Uterus (tissue), 4 donors: Measurements from ENCODE around the gene KRTAP4-2. TPM values are rescaled to one million over a fixed set of nuclear protein-coding genes. Genes with fewer than 3 reads are reported as not detected.

ENCODE experiments used
- DNase-seq, 2 donors: peaks; one replicate each; pipeline ENCODE4 v3.0.0-alpha.2; 2019 to 2020
- H3K27ac ChIP-seq, 2 donors: fragments of 200-600 bp; sonication (generic); 1 replicate in 1 of 2; 2 replicates in 1 of 2; pipeline ENCODE4 v1.5.1; 2016 to 2018
- H3K27me3 ChIP-seq, 2 donors: fragments of 200-600 bp; sonication (generic); one replicate each; pipeline ENCODE4 v1.5.1; 2018 to 2019; ENCODE audit warnings: control low read depth in 1 of 2
- H3K36me3 ChIP-seq, 2 donors: fragments of 200-600 bp; sonication (generic); one replicate each; pipeline ENCODE4 v1.5.1; 2019; ENCODE audit warnings: control low read depth in 1 of 2
- H3K4me1 ChIP-seq, 2 donors: fragments of 200-600 bp; sonication (generic); one replicate each; pipeline ENCODE4 v1.5.1; 2018 to 2019; ENCODE audit warnings: control low read depth in 1 of 2
- H3K4me3 ChIP-seq, 2 donors: fragments of 200-600 bp; sonication (generic); 1 replicate in 1 of 2; 2 replicates in 1 of 2; pipeline ENCODE4 v1.5.1; 2018 to 2019; ENCODE audit warnings: mild to moderate bottlenecking in 1 of 2
- H3K9me3 ChIP-seq, 2 donors: fragments of 200-600 bp; sonication (generic); one replicate each; pipeline ENCODE4 v1.5.1; 2019; ENCODE audit warnings: control low read depth in 1 of 2
- POLR2A ChIP-seq, 2 donors: fragments of 450-650 bp; IDR thresholded peaks; one replicate each; pipeline ENCODE4 v1.6.1; 2016; ENCODE audit warnings: antibody characterized with exemption in 2 of 2, mild to moderate bottlenecking in 1 of 2, moderate library complexity in 1 of 2
- intact Hi-C: fragments of 100-400 bp; cut with DNase I; formaldehyde crosslinking; loops from one replicate; pipeline ENCODE4 v1.15.1; 2023; ENCODE audit warnings: low total_unique reads
- total RNA-seq, 4 donors: library from RNA; depleted of rRNA in 3 of 4; stranded (reverse); fragments of >200 nt in 3 of 4; gene quantifications; one replicate each; pipeline versions ENCODE4 v1.1.0 to v1.2.4, GENCODE V29; 2014 to 2023
- TF ChIP-seq, protein P1 (sequence below), 4 experiments: fragments of 200-600 bp in 2 of 4; fragments of 450-650 bp in 2 of 4; sonication (generic) in 2 of 4; IDR thresholded peaks; one replicate each; pipeline ENCODE4 v1.5.1; 2016 to 2019; ENCODE audit warnings: antibody characterized with exemption in 4 of 4, mild to moderate bottlenecking in 2 of 4, moderate library complexity in 1 of 4
- donor health status: DM: yes; HTN: yes; CAD: no.

Gene KRTAP4-2
- total RNA-seq, 4 donors from 2014 or later, result not detected

DNA sequence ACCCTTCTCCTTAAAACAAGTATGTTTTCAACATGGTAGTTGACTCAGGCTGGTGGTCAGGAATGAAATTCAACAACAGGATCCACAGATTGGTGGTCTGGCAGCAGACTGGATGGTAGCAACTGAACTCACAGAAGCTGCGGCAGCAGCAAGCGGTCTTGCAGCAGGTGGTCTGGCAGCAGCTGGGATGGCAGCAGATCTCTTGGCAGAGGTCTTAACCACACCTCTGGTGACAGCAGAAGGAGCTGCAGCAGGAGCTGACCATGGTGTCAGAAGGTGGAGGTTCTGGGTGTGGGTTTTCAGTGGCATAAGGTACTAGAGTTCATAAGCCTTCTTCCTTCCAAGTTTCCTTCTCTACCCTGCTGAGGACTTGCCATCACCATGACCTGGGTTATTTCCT, 8.9 kb upstream of the KRTAP4-2 start:
- H3K9me3 ChIP-seq, result no peaks in the 10 kb centered on the region
- TF ChIP-seq, protein P1, sequence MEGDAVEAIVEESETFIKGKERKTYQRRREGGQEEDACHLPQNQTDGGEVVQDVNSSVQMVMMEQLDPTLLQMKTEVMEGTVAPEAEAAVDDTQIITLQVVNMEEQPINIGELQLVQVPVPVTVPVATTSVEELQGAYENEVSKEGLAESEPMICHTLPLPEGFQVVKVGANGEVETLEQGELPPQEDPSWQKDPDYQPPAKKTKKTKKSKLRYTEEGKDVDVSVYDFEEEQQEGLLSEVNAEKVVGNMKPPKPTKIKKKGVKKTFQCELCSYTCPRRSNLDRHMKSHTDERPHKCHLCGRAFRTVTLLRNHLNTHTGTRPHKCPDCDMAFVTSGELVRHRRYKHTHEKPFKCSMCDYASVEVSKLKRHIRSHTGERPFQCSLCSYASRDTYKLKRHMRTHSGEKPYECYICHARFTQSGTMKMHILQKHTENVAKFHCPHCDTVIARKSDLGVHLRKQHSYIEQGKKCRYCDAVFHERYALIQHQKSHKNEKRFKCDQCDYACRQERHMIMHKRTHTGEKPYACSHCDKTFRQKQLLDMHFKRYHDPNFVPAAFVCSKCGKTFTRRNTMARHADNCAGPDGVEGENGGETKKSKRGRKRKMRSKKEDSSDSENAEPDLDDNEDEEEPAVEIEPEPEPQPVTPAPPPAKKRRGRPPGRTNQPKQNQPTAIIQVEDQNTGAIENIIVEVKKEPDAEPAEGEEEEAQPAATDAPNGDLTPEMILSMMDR (IDR thresholded peaks at IDR 0.05), result no peak
- no peak for TF ChIP-seq POLR2A (IDR thresholded peaks at IDR 0.05)
- no peaks in the 10 kb centered on the region for H3K4me1 ChIP-seq
- no peak overlapping the region for H3K27ac ChIP-seq
- no peak for DNase-seq
- H3K27me3 ChIP-seq, result no peaks in the 10 kb centered on the region
- no peaks in the 10 kb centered on the region for H3K36me3 ChIP-seq
- no peak overlapping the region for H3K4me3 ChIP-seq
- intact Hi-C loops, result no loop called here

DNA sequence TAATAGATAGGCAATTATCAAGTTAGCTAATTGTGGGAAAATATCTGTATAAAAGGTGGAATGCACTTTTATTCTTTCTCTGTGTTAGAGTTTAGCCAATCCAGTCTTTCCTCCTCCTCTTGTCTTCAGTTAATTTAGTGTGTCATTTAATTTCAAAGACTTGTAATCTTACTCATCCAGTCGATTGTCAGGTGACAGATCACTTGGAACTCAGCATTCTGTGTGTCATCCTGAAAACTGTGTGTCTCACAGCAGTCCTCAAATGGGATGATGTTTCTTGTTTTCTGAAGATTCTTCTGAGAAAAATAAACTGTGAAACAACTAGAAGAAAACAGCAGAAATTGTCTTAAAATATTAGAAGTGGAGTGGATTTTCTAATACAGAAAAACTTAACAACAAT, 7.0 kb upstream of the KRTAP4-2 start:
- intact Hi-C loops, result no loop called here
- no peak for DNase-seq
- H3K36me3 ChIP-seq, result no peaks in the 10 kb centered on the region
- no peak overlapping the region for H3K27ac ChIP-seq
- no peaks in the 10 kb centered on the region for H3K9me3 ChIP-seq
- H3K27me3 ChIP-seq, result no peaks in the 10 kb centered on the region
- no peak for TF ChIP-seq POLR2A (IDR thresholded peaks at IDR 0.05)
- TF ChIP-seq, protein P1 (IDR thresholded peaks at IDR 0.05), result no peak
- H3K4me1 ChIP-seq, result no peaks in the 10 kb centered on the region
- H3K4me3 ChIP-seq, result no peak overlapping the region

DNA sequence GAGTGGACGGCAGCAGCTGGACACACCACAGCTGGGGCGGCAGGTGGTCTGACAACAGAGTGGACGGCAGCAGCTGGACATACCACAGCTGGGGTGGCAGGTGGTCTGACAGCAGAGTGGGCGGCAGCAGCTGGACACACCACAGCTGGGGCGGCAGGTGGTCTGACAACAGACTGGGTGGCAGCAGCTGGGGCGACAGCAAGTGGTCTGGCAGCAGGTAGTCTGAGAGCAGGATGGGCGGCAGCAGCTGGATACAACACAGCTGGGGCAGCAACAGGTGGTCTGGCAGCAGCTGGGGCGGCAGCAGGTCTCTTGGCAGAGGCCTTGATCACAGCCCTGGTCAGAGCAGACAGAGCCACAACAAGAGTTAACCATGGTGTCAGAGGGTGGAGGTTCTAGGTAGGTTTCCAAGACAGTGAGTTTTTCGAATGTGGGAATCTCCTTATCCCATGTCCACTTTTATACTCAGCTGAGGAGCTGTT, 6.5 kb upstream of the KRTAP4-2 start, which contains the start of gene KRTAP4-1:
KRTAP4-1 (minus strand) TSS at position 432 of the 482 bp plus-strand sequence; CDS start at position 375, 57 bp downstream.
- no peaks in the 10 kb centered on the region for H3K4me1 ChIP-seq
- intact Hi-C loops, result no loop called here
- H3K36me3 ChIP-seq, result no peaks in the 10 kb centered on the region
- H3K4me3 ChIP-seq, result no peak within 1 kb of the TSS
- no peak for DNase-seq
- no peaks in the 10 kb centered on the region for H3K9me3 ChIP-seq
- H3K27ac ChIP-seq, result no peak within 1 kb of the TSS
- no peak for TF ChIP-seq POLR2A (IDR thresholded peaks at IDR 0.05)
- TF ChIP-seq, protein P1 (IDR thresholded peaks at IDR 0.05), result no peak
- H3K27me3 ChIP-seq, result no peaks in the 10 kb centered on the region

DNA sequence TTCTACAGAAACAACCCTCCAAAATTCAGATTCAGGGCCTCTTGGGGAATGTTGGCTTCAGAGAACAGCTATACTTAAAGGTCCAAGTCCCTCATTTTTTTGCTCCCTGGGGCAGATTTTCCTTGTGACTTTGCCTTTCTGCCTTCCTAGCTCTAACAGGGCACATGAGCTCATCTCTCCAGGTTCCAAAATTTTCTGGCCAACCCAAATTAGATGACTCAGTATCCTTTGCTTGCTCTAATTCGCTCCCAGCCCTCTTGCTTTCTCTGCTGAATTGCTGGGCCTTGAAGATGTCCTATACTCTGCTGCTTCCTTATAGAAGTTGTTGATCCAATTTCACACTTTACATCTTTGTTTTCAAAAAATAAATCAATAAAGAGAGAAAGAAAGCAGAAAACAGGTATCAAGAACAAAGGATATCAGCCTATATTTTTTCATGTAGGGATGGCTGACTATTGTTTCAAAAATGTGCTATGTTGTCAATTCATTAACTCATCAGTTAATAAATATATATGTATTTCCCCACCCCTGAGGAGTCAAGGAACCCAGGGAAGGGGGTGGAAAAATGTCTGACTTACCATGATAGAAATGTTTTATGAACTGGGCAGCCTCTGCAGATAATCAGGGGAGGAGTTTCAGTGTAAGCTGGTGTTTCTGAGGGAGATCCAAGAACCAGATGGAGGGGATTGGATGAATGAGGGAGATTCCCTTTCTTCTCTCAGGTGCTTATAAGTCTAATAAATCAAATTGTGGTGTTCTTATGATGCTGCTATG, 1.0 kb upstream of the KRTAP4-2 start:
- Histone ChIP-seq H3K4me3 (no peak overlapping the region), H3K36me3 (no peaks in the 10 kb centered on the region), H3K9me3 (no peaks in the 10 kb centered on the region), H3K27ac (no peak overlapping the region), H3K4me1 (no peaks in the 10 kb centered on the region), H3K27me3 (no peaks in the 10 kb centered on the region)
- TF ChIP-seq, protein P1 (IDR thresholded peaks at IDR 0.05), result no peak
- TF ChIP-seq POLR2A (IDR thresholded peaks at IDR 0.05), result no peak
- no peak for DNase-seq
- intact Hi-C loops, result no loop called here

DNA sequence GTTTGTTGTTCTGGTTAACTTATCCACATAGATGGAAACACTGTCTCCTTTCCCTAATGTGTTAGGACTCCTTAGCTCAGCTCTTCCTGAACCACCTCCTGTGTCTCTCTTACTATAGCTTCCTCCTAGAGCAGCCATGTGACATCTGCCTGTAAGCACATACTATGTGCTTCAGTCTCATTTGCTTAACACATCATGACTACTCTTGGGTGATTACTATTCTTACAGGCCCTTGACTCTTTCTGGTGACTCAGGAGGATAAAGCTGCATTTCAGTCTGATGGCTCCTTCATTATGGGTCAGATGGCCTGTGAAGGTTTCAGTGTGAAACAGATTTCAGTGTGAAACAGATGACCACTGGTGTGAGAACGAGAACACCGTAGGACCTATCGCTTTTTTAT, 320 bp upstream of the KRTAP4-2 start:
- H3K4me3 ChIP-seq, result no peak overlapping the region
- no peak overlapping the region for H3K27ac ChIP-seq
- H3K27me3 ChIP-seq, result no peaks in the 10 kb centered on the region
- no peak for TF ChIP-seq POLR2A (IDR thresholded peaks at IDR 0.05)
- TF ChIP-seq, protein P1 (IDR thresholded peaks at IDR 0.05), result no peak
- H3K36me3 ChIP-seq, result no peaks in the 10 kb centered on the region
- H3K9me3 ChIP-seq, result no peaks in the 10 kb centered on the region
- intact Hi-C loops, result no loop called here
- H3K4me1 ChIP-seq, result no peaks in the 10 kb centered on the region
- no peak for DNase-seq
